ENCODE data around the gene PLEK.

DNA sequence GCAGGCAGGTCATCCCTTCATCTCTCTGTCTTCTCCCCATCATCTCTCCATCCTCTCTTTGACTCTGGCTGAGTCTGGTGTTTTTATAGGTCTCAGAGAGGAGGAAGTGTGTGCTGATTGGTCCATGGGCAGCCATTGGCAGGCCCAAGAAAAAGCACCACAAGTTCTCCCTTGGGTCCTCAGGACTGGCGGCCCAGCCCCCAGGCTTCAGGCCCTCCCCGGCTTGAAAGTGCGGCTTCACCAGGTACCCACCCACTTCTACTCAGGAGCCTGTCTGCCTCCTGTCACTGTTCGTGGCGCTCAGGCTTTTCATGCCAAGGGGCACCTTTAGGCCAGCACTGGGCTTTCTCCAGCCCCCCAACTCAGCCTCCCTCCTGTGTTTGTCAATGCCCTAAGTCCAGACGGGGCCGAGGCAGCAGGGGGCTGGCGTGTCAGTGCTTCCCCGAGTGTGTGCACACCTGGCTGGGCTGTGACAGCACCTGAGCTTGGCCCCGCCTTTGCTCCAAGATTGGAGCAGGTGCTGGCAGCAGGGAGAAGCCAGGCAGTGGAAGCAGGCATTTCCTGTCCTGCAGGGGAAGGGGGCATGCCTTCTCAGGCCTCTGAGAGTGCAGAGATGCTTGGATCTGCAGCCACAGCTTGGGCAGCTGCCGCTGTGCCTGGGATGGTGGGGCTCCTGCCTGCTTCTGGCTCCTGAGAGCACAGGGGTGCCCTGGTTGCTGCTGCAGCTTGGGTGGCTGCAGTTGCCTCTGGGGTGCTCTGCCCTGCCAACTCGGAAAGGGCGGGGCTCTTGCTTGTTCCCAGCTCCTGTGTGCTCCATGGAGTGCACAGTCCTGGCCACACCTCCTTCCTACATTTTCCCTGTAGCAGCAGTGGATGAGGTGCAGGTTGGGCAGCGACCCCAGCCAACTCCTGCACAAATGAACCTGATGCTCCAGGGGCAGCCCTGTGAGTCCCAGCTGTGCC is 67.9 kb downstream of the PLEK start:
- TF ChIP-seq, protein P1, sequence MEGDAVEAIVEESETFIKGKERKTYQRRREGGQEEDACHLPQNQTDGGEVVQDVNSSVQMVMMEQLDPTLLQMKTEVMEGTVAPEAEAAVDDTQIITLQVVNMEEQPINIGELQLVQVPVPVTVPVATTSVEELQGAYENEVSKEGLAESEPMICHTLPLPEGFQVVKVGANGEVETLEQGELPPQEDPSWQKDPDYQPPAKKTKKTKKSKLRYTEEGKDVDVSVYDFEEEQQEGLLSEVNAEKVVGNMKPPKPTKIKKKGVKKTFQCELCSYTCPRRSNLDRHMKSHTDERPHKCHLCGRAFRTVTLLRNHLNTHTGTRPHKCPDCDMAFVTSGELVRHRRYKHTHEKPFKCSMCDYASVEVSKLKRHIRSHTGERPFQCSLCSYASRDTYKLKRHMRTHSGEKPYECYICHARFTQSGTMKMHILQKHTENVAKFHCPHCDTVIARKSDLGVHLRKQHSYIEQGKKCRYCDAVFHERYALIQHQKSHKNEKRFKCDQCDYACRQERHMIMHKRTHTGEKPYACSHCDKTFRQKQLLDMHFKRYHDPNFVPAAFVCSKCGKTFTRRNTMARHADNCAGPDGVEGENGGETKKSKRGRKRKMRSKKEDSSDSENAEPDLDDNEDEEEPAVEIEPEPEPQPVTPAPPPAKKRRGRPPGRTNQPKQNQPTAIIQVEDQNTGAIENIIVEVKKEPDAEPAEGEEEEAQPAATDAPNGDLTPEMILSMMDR (IDR thresholded peaks at IDR 0.05 in 4 of 5, conservative IDR thresholded peaks at IDR 0.05 in 1 of 5): no peak
- TF ChIP-seq POLR2A (IDR thresholded peaks at IDR 0.05): no peak
